Measurements from ENCODE around the gene KISS1.

DNA sequence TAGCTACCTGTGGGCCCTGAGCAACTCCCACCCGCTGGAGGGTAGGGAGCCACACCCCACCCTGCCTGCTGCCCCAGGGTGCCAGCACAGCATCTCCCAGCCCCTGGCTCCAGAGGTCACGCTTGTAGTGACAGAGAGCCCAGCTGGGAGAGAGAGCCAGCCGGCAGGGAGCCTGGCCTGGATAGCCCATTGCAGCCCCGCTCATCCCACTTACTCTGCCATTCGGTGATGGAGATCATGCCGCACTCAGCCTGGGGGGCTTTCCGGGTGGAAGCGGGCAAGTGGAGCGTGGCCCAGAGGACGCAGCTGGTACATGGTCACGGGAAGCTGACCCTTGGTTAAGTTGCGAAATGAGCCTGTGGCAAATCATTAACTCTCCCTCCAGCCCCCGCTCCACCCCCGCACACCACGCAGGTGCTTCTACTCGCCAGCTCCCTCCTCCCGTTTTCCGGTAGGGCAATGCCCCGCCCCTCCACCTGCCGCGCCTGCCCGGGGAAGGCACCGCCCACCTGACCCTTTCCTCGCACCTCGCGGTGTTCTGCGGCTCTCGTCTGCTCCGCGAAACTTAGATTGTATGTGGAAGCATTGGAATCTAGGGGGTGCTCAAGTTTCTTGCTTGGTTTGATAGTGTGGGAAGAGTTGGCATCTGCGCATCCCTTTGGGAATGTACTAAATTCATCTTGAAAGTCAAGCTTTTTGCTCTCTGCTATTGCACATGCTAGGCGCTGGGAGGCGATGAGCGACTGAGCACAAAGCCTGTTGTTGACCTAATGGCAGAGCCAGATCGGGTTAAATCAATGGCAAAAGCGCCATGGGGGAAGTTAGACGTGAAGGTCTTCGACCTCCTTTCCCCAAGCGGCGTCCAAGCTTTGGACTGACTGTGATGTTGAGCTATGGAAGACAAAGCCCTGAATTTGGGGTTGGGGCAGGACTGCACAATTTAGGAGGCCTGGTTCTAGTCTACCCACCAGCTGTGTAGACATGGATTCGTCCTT lies 17.7 kb upstream of the KISS1 start, which contains the start of gene GOLT1A:
- TF ChIP-seq, protein P1, sequence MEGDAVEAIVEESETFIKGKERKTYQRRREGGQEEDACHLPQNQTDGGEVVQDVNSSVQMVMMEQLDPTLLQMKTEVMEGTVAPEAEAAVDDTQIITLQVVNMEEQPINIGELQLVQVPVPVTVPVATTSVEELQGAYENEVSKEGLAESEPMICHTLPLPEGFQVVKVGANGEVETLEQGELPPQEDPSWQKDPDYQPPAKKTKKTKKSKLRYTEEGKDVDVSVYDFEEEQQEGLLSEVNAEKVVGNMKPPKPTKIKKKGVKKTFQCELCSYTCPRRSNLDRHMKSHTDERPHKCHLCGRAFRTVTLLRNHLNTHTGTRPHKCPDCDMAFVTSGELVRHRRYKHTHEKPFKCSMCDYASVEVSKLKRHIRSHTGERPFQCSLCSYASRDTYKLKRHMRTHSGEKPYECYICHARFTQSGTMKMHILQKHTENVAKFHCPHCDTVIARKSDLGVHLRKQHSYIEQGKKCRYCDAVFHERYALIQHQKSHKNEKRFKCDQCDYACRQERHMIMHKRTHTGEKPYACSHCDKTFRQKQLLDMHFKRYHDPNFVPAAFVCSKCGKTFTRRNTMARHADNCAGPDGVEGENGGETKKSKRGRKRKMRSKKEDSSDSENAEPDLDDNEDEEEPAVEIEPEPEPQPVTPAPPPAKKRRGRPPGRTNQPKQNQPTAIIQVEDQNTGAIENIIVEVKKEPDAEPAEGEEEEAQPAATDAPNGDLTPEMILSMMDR (IDR thresholded peaks at IDR 0.05): peak; percentile 28 to 79 (median 62)
- TF ChIP-seq POLR2A (IDR thresholded peaks at IDR 0.05): no peak

All from adrenal gland (tissue), 5 donors.